B cell (primary cell): ENCODE results near the gene MMGT1.

Source experiments
- EZH2 ChIP-seq: IDR thresholded peaks from 2 replicates; pipeline ENCODE4 v1.6.1; 2012; ENCODE audit warnings: borderline replicate concordance, low read depth, mild to moderate bottlenecking, moderate library complexity, low read length; ENCODE audit not compliant: insufficient read depth, poor library complexity, severe bottlenecking
- TF ChIP-seq, protein P1 (sequence below): fragments of 200-600 bp; IDR thresholded peaks from one replicate; pipeline ENCODE4 v1.8.0; 2022; ENCODE audit warnings: antibody characterized with exemption, mild to moderate bottlenecking

DNA sequence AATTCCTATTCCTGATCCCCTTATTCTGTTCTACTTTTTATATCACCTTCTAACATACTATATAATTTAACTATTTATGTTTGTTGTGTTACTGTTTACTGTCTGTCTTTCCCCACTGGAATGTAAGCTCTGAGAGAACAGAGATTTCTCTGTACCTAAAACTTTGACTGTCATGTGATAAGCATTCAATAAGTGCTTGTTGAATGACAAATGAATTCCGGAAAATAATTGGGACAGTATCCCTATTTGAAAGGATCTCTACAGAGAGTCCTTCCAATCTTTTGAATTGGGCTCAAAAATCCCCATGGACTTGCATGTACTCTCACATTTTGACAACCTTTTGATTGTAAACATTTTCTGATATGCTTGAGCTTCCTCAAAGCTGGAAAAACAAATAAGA lies 1.6 kb upstream of the MMGT1 start:
- TF ChIP-seq, protein P1, sequence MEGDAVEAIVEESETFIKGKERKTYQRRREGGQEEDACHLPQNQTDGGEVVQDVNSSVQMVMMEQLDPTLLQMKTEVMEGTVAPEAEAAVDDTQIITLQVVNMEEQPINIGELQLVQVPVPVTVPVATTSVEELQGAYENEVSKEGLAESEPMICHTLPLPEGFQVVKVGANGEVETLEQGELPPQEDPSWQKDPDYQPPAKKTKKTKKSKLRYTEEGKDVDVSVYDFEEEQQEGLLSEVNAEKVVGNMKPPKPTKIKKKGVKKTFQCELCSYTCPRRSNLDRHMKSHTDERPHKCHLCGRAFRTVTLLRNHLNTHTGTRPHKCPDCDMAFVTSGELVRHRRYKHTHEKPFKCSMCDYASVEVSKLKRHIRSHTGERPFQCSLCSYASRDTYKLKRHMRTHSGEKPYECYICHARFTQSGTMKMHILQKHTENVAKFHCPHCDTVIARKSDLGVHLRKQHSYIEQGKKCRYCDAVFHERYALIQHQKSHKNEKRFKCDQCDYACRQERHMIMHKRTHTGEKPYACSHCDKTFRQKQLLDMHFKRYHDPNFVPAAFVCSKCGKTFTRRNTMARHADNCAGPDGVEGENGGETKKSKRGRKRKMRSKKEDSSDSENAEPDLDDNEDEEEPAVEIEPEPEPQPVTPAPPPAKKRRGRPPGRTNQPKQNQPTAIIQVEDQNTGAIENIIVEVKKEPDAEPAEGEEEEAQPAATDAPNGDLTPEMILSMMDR = no peak
- TF ChIP-seq EZH2 = no peak
